ENCODE measurements around the gene SLC30A10.
"Not testable (repeated sequence)": the region's sequence is repeated elsewhere in the genome, so short reads cannot be mapped to it uniquely, and the experiment has no call there.

Gene SLC30A10

DNA sequence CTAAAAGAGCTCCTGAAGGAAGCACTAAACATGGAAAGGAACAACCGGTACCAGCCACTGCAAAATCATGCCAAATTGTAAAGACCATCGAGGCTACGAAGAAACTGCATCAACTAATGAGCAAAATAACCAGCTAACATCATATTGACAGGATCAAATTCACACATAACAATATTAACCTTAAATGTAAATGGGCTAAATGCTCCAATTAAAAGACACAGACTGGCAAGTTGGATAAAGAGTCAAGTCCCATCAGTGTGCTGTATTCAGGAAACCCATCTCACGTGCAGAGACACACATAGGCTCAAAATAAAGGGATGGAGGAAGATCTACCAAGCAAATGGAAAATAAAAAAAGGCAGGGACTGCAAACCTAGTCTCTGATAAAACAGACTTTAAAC lies 39.7 kb downstream of the SLC30A10 start:
- DNase-seq = not testable (repeated sequence)

DNA sequence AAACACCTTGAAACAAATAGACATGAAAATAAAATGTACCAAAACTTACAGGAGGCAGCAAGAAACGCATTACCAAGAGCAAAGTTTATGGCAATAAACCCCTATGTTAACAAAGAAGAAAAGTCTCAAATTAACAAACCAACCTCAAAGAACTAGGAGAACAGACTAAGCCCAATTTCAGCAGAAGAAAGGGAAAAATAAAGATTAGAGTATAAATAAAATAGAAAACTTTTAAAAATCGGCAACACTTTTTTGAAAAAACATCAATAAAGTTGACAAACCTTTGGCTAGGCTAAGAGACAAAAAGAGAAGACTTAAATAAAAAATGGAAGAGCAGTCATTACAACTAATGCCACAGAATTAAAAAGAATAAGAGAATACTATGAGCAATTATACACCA lies 42.7 kb downstream of the SLC30A10 start:
- DNase-seq = no peak

DNA sequence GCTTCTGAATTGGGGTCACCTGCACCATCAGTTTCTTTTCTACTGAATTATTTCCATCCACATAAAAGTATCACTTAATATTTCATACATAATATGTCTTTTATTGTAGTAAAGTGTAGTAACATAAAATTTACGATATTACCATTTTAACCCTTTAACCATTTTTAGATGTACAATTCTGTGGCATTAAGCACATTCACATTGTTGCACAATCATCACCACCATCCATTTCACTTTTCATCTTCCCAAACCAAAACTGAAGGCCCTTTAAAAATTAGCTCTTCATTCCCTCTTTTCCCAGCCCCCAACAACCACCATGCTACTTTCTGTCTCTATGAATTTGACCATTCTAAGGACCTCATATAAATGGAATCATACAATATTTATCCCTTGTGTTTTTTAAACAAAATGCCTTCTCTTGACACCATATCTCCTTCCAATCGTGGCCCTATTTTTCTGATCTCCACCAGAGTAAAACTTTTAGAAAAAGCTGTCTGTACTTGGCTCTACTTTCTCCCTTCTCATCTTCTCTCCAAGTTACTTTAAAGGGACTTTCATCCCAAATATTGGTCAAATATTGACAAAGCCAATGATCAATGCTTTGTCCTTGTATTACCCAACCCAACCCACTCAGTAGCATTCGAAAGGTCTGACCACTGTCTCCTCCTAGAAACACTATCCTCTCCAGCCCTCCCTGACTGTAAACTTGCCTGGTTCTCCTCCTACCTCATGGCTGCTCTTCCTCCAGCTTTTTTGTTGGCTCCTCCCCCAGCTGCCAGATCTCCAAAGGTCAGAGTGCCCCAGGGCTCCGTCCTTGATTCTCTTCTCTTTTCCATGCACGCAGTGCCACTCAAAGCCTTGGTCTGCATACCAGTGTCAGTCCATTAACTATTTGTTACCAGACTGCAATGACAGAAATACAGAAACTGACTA lies 44.7 kb downstream of the SLC30A10 start:
- no peak for DNase-seq

- DNase-seq = no peak
These were observed 45.6 kb downstream of the SLC30A10 start for GRCh38 chr1:219882755-219883154.

- DNase-seq = no peak
These were observed 46.3 kb downstream of the SLC30A10 start for GRCh38 chr1:219882096-219882495.

GRCh38 chr1:219880765-219881457 lies 47.4 kb downstream of the SLC30A10 start:
- no peak for DNase-seq

- DNase-seq = no peak
These were observed 51.6 kb downstream of the SLC30A10 start for GRCh38 chr1:219876798-219877209.

GRCh38 chr1:219875860-219876259 lies 52.5 kb downstream of the SLC30A10 start:
- no peak for DNase-seq

- DNase-seq = not testable (repeated sequence)
These were observed 55.8 kb downstream of the SLC30A10 start for GRCh38 chr1:219872538-219872937.

DNA sequence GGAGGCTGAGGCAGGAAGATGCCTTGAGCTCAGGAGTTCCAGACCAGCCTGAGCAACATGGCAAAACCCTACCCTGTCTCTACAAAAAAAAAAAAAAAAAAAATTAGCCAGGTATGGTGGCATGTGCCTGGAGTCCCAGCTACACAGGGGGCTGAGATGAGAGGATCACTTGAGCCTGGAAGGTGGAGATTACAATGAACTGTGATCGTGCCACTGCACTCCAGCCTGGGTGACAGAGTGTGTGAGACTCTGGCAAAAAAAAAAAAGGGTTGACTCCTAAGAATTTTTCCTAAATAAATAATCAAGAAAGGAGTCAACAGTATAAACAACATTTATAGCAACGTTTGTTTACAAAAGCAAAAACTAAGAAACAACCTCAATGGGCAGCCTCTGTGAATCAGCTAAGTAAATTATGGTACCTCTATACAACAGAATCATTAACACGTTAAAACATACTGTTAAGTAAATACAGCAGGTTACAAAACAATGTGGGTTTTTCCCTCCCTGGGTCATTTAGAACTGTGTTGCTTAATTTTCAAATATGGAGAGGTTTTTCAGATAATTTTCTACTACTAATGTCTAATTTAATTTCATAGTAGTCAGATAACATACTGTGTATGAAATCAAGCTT lies 56.8 kb downstream of the SLC30A10 start:
- DNase-seq = no peak

- DNase-seq = not testable (repeated sequence)
These were observed 59.7 kb downstream of the SLC30A10 start for GRCh38 chr1:219868615-219869014.
